Renal cortical epithelial cell (primary cell): ENCODE results near the gene CC2D1A. TPM values are rescaled to one million over a fixed set of nuclear protein-coding genes. Genes with fewer than 3 reads are reported as not detected.
"Not testable (repeated sequence)": the region's sequence is repeated elsewhere in the genome, so short reads cannot be mapped to it uniquely, and the experiment has no call there.

Experiments used
- DNase-seq: peaks from one replicate; pipeline ENCODE4 v3.0.0-alpha.2; 2011; ENCODE audit warnings: low read depth
- total RNA-seq: library from RNA; depleted of rRNA; stranded (reverse); fragments of >200 nt; gene quantifications from 2 replicates; pipeline ENCODE4 v1.2.3, GENCODE V29; 2014

Gene CC2D1A
- total RNA-seq, 1 donor from 2014 or later = 18.1 TPM

- no peak for DNase-seq
Measured at GRCh38 chr19:13961826-13962698, 56.1 kb downstream of the CC2D1A start.

- no peak for DNase-seq
Measured at GRCh38 chr19:13962699-13963602, 57.0 kb downstream of the CC2D1A start.

GRCh38 chr19:13963603-13964105 is 57.7 kb downstream of the CC2D1A start:
- DNase-seq = no peak

GRCh38 chr19:13964776-13965175 is 58.8 kb downstream of the CC2D1A start:
- no peak for DNase-seq

GRCh38 chr19:13965377-13965896 is 59.4 kb downstream of the CC2D1A start:
- no peak for DNase-seq

- DNase-seq = no peak
Measured at GRCh38 chr19:13965926-13966683, 60.1 kb downstream of the CC2D1A start.

GRCh38 chr19:13966684-13967128 is 60.7 kb downstream of the CC2D1A start:
- DNase-seq = no peak

- not testable (repeated sequence) for DNase-seq
Measured at GRCh38 chr19:13967206-13967605, 61.2 kb downstream of the CC2D1A start.

GRCh38 chr19:13968383-13968935 is 62.5 kb downstream of the CC2D1A start:
- no peak for DNase-seq

- no peak for DNase-seq
Measured at GRCh38 chr19:13968999-13969398, 63.0 kb downstream of the CC2D1A start.

- DNase-seq = no peak
Measured at GRCh38 chr19:13969897-13970296, 63.9 kb downstream of the CC2D1A start.

- DNase-seq = not testable (repeated sequence)
Measured at GRCh38 chr19:13971868-13972267, 65.9 kb downstream of the CC2D1A start.

- no peak for DNase-seq
Measured at GRCh38 chr19:13972368-13973155, 66.6 kb downstream of the CC2D1A start.

- DNase-seq = not testable (repeated sequence)
Measured at GRCh38 chr19:13973479-13973878, 67.5 kb downstream of the CC2D1A start.

GRCh38 chr19:13974073-13974472 is 68.1 kb downstream of the CC2D1A start:
- DNase-seq = peak; percentile 58

- no peak for DNase-seq
Measured at GRCh38 chr19:13975870-13976269, 69.9 kb downstream of the CC2D1A start.

GRCh38 chr19:13976446-13976845 is 70.4 kb downstream of the CC2D1A start:
- no peak for DNase-seq

GRCh38 chr19:13977803-13978202 is 71.8 kb downstream of the CC2D1A start:
- no peak for DNase-seq

- DNase-seq = peak; percentile 13
Measured at GRCh38 chr19:13978351-13979243, 72.6 kb downstream of the CC2D1A start.
